RPMI7951 (cell line): ENCODE results near the gene PRKG1. TPM values are rescaled to one million over a fixed set of nuclear protein-coding genes. Genes with fewer than 3 reads are reported as not detected.
"Not testable (repeated sequence)": the region's sequence is repeated elsewhere in the genome, so short reads cannot be mapped to it uniquely, and the experiment has no call there.

Source experiments
- DNase-seq: peaks from one replicate; pipeline ENCODE4 v3.0.0-alpha.2; 2012; ENCODE audit warnings: low read depth
- total RNA-seq: library from RNA; depleted of rRNA; stranded (reverse); fragments of >200 nt; shearing (Covaris generic); gene quantifications from 2 replicates; pipeline ENCODE4 v1.2.3, GENCODE V29; 2014

PRKG1 gene
- total RNA-seq, 1 experiment from 2014 or later = 0.12 TPM

DNA sequence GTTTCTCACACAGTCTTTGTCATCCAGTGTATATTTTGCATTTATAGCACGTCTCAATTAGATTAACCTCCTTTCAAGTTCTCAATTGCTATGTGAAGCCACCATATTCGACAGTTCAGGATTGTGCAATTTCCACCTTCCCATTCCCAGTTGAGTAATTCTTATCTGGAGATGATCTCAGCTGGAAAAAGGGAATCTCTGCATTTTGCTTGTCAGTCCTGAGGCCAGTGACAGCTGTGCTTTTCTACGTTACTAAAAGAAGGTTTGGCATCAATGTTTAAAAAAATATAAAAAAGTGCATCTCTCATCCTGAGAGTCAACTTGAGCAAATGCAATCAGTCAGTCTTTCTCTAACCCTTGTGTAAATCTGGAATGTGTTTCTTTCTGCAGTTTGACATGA lies 247.7 kb downstream of the PRKG1 start:
- DNase-seq = no peak

DNA sequence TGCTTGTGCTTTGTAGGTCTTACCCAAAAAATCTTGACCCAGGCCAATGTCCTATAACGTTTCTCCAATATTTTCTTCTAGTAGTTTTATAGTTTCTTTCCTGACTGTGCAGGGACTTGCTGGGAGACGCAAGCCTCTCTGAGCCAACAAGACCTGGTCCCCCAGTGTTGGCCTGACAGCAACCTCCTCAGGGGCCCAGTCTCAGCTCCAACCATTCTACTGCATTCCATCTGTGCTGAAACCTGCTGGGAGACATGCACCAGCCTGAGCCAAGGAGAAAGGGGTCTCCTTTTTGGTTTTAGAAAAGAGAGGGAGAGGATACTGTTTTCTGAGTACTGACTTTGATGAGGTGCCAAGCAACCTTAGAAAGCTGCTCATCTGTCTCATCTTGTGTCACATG lies 251.4 kb downstream of the PRKG1 start:
- DNase-seq = no peak

GRCh38 chr10:51326174-51326573 lies 251.9 kb downstream of the PRKG1 start:
- no peak for DNase-seq

DNA sequence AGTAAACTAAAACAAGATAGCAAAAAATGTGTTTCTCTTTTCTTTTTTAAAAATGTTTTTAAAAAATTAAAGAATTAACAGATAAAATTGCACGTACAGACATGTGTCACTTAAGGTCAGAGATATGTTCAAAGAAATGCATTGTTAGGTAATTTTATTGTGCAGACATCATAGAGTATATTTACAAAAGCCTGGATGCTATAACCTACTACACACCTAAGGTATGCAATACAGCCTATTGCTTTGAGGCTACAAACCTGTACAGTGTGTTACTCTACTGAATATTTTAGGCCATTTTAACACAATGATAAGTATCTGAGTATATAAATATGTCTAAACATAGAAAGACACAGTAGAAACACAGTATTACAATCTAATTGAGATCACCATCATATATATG lies 253.1 kb downstream of the PRKG1 start:
- no peak for DNase-seq

GRCh38 chr10:51340366-51340765 lies 266.1 kb downstream of the PRKG1 start:
- no peak for DNase-seq

DNA sequence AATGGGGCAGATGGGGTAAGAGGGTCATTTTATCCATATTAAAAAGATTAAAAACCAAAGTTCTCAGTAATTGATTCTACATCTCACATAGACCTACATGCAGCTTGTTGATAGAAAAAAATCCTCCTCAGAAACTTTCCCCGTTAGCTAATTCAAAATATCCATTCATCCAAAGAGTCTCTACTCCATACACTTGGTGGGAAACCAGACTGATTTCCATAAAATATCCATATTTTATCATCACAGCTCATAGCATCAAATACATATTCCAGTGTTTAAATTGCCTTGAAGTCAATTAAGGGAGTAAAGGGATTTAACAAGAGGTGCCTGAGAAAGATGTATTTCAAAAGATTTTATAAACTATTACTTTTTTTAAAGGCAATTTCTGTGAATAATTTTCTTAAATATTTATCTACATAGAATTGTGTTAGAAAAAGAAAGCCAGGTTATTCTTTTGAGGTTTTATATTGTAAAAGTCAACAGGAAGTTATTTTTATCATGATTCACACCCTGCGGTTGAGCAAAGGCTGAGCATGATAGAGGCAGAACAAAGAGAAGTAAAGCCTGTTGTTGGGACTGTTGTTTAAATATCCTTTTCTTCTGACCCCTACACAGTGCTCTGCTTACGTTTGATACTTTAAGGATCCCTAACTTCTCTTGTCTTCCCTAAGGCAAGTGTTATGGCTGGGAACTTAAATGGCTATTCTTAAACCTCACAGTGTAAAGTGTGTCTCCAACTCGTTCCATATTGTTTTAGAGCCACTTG lies 266.7 kb downstream of the PRKG1 start:
- DNase-seq = no peak

GRCh38 chr10:51341745-51342144 lies 267.5 kb downstream of the PRKG1 start:
- DNase-seq = not testable (repeated sequence)

GRCh38 chr10:51342381-51342780 lies 268.1 kb downstream of the PRKG1 start:
- DNase-seq = no peak

- DNase-seq = no peak
Observed at GRCh38 chr10:51343391-51343790, 269.1 kb downstream of the PRKG1 start.

DNA sequence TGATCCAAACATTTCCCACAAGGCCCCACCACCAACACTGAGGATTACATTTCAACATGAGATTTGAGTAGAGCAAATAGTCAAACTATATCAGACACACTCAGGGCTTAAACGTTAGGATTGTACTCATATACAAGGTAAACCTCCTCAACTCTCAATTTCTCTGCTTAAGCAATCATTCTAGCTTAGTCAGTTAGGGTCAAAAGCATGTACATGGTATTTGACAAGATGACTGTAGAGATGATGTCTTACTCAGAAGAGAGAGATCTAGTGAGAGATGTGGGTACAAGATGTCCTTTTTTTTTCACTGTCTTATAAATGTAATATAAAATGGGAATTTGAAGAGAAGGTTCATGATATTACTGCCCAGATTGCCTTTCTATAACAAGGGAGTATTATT lies 270.1 kb downstream of the PRKG1 start:
- DNase-seq = no peak

- no peak for DNase-seq
Observed at GRCh38 chr10:51348622-51349021, 274.3 kb downstream of the PRKG1 start.

GRCh38 chr10:51357170-51357569 lies 282.9 kb downstream of the PRKG1 start:
- DNase-seq = no peak

GRCh38 chr10:51358227-51358626 lies 283.9 kb downstream of the PRKG1 start:
- no peak for DNase-seq

GRCh38 chr10:51363415-51363814 lies 289.1 kb downstream of the PRKG1 start:
- no peak for DNase-seq

DNA sequence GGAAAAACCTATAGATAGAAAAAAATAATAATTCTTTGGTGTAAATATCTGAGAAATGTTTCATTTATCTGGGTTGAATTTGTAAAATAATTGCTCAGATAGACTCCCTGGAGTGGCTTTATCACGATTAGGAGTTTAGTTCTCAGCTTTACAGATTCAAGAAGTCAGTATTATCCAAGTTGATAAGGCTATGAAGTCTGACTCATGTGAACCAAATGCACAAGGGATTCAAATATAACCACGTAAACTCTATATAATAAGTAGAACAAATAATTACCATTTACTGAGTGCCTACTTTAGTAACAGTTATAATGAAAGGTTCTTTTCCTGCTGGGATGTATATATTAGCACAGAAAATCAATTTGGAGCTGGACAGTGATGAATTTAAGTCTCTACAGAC lies 290.4 kb downstream of the PRKG1 start:
- DNase-seq = no peak

DNA sequence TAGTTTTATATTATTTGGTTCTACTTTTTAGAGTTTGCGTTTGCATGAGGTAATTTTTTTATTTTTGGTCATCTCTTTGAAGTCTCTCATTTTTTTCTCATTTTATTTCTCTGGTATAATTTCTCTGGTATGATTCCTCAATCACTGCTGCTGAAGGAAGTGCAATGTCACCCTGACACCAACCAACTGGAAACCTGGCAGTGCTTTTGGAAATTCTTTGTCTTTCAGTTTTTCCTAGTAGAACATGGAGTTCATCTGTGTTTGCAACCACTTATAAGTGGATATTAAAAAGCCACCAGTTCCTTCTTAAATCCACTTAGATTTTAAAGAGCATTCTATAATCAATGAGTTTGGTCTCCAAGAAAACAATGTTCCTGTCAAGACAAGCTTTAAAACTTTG lies 291.8 kb downstream of the PRKG1 start:
- no peak for DNase-seq

DNA sequence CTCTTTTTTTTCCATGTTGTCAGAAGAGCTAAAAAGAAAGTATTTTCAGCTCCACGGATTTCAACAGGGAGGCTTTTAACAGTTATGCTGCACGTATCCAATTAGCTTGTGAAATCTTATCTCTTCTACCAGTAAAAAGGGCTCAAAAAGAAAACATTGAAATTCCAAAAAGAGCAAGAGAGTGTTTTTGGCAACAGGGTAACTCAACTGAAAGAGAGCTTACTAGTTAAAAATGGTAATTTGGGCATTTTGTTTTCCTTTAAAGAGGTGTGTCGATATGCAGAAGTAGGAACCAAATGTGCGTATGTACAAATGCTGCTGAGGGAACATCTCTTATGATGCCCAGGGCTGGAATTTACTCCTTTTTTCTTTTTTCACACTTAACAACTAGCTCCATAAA lies 292.8 kb downstream of the PRKG1 start:
- DNase-seq = no peak

DNA sequence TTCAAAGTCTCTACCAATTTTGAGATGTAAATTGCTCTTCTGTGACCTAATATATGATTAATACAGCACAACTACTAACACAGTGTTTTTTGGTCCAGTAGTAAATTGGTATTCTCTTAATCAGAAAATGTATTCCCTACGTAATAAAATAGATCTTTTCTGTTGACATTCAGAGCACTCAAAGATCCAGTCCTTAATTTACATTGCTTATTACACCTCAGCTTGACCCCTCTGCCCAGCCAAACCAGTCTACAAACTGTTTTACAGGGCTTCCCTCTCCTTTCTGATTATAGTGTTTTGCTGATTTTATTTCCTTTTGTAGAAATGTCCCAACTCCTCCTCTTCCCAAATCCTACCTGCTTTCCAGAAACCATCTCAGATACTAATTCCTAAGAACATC lies 293.4 kb downstream of the PRKG1 start:
- no peak for DNase-seq

DNA sequence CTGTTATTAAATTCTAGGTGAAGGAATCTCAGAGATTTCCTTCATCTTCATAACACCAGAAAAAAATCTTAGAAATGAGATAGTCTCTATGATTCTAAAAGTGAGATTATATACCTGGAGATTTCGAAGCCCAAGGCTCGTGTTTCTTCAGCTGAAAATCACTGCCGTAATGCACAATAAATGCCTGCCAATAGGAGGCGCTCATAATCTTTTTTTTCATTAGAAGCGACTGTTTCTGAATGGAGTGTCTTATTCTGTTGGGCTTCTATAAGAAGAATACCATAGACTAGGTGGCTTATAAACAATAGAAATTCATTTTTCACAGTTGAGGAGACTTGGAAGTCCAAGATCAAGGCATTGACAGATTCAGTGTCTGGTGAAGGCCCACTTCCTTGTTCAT lies 294.7 kb downstream of the PRKG1 start:
- no peak for DNase-seq

GRCh38 chr10:51369903-51370302 lies 295.6 kb downstream of the PRKG1 start:
- no peak for DNase-seq

- no peak for DNase-seq
Observed at GRCh38 chr10:51371743-51372142, 297.5 kb downstream of the PRKG1 start.

- DNase-seq = no peak
Observed at GRCh38 chr10:51375790-51376189, 301.5 kb downstream of the PRKG1 start.

DNA sequence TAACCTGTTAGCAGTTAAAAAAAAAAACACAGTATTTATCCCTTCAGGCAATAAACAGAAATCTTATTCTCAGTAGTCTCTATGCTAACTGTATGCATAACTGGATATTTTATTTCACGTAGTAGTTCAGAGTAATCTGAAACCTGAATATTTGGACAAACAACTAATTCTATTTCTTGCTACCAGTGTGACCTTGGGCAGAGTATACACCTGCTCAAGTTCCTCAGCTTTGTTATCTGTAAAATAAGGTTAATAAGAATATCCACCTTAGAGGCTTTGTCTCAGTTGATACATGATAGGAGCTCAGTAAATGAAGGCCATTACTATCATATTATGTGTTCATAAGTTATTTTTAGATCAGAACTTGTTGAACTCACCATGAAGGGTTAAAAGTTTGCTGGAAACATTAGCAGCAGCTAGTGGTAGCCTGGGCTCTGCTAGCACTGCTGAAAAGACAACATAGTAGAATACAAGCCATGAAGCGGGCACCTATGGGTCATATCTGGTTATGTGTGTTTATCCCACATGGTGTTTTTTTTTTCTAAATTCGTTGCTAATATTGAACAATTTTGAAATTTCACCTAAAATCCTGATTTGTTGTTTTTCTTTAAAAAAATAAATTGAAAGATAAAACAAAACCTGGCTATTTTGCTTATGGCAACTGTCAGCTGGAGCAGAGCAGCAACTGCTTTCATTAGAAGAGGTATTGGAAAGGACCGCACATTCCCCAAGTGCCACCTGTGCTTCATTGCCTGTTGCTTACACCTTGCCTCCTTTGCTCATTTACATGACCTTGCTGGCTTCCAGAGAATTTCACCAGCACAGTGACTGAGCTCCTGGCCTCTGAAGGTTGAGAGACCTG lies 303.0 kb downstream of the PRKG1 start:
- no peak for DNase-seq
